ENCODE data around the gene AGBL4.
"Not testable (repeated sequence)": the region's sequence is repeated elsewhere in the genome, so short reads cannot be mapped to it uniquely, and the experiment has no call there.

AGBL4 gene

GRCh38 chr1:50023292-50024159, at the start of gene AGBL4:
AGBL4 (minus strand) TSS chr1:50023954.
- peak; percentile 71 to 81 for DNase-seq

DNA sequence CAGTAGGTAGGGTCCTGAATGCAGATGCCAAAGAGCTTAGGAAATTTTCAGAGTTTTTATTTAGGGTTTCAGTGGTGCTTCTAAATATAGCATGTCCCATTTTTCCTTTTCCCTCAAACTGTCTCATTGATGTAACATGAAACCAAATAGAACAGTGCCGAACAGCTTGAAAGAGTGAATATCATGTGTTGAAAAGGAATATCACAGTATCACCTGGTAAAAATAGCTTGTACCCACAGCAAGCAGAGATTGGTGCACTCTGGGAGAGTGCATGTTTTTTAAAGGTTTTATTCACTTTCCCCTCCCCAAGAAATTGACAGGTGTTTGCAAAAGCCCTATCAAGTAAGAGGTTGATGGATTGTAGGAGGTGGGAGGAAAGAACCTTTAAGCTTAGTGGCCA, 43.1 kb upstream of the AGBL4 start:
- no peak for DNase-seq

DNA sequence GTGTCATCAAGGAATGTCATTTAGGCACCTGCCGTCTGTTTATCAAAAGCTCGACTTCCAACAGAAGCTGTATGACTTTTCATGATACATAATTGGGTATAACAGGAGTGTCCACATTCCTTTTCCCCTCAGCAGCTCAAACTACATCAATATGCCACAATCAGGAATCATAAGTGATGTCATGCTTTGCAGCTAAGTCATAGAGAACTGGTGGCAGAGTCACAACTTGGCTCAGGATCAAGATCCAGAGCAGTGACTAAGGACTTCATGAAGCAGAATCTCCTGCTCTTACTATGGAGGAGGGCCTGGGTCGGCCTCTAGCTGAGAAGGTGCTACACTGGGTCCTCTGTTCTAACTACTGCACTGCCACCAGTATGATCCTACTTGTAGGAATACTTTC, 36.5 kb upstream of the AGBL4 start:
- no peak for DNase-seq

GRCh38 chr1:50048791-50049190, 25.0 kb upstream of the AGBL4 start:
- no peak for DNase-seq

DNA sequence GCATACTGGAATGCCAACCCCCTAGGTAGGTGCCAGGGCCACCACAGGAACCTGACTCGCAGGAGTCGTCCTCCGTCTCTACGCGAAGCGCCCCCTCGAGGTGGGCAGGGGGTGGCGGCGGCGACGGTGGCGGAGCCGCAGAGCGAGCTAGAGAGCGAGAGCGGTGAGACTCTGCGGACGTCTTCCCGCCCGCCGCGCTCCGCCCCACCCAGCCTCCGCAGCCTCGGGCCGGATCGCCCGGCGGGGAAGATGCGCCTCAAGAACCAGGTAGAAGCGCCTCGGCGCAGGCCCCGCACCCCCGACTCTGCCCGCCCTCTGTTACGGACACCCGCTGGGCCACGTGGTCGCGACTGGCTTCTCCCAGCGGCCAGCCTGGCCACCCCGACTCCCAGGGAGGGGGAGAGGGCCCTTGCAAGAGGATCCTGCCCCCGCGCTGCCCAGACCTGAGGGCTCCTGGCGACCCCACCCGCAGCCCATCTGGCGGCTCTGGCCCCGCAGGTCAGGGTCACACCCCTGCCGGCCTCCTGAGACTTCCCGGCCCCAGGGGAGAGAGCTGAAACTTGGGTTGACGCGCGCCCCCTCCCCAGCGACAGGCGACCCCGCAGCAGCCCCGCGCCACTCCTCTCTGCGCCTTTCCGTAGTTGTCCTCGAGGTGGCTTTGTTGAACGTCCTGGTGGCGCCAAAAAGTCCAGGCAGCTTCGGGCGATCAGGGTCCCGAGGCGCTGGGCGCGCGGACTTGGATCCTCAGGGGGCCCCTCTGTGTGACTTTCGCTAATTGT, 24.4 kb upstream of the AGBL4 start:
- DNase-seq, result no peak

GRCh38 chr1:50038237-50038809, 14.6 kb upstream of the AGBL4 start:
- DNase-seq, result no peak

- no peak for DNase-seq
Observed at GRCh38 chr1:50027794-50028193, 4.0 kb upstream of the AGBL4 start.

DNA sequence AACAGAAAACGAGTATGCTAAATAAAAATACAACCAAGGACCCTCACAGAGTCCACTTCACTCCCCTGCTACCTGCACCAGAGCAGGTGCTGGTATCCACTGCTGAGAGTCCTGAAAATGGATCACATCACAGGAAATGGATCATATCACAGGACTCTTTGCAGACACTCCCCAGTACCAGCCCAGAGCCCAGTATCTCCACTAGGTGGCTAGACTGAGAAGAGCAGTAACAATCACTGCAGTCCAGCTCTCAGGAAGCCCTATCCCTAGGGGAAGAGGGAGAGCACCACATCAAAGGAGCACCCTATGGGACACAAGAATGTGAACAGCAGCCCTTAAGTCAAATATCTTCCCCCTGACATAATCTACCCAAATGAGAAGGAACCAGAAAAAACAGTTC, 28.0 kb downstream of the AGBL4 start:
- DNase-seq, result no peak

DNA sequence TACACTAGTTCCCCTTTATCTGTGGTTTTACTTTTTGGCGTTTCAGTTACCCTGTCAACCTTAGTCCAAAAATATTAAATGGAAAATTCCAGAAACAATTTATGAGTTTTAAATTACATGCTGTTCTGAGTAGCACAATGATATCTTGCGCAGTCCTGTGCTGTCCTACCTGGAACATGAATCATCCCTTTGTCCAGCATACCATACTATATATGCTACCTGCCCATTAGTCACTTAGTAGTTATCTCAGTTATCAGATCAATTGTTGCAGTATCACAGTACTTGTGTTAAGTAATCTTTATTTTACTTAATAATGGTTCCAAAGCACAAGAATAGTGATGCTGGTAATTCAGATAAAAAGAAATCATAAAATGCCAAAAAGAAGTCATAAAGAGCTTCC, 52.7 kb downstream of the AGBL4 start:
- DNase-seq, result no peak

- DNase-seq, result no peak
Observed at GRCh38 chr1:49951385-49951784, 72.4 kb downstream of the AGBL4 start.

- DNase-seq, result not testable (repeated sequence)
Observed at GRCh38 chr1:49915301-49915700, 108.5 kb downstream of the AGBL4 start.

- DNase-seq, result no peak
Observed at GRCh38 chr1:49906365-49906764, 117.4 kb downstream of the AGBL4 start.

GRCh38 chr1:49864581-49864980, 159.2 kb downstream of the AGBL4 start:
- no peak for DNase-seq

GRCh38 chr1:49854741-49855140, 169.0 kb downstream of the AGBL4 start:
- no peak for DNase-seq

DNA sequence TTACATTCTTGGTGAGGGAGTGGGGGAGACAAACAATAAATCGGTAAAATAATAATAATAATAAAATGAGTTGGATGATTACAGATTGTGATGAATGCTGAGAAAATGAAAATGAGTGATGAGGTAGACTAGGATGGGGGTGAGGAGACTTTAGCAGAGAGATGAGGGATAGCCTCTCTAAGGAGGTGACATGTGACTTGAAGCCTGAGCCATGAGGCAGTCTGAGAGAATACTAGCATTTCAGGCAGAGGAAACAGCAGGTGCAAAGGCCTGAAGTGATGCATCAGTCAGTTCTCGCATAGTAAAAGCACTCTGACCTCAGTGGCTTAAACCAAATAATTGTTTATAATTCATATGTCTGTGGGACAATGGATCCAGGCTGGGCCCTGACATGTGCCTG, 181.2 kb downstream of the AGBL4 start:
- no peak for DNase-seq

DNA sequence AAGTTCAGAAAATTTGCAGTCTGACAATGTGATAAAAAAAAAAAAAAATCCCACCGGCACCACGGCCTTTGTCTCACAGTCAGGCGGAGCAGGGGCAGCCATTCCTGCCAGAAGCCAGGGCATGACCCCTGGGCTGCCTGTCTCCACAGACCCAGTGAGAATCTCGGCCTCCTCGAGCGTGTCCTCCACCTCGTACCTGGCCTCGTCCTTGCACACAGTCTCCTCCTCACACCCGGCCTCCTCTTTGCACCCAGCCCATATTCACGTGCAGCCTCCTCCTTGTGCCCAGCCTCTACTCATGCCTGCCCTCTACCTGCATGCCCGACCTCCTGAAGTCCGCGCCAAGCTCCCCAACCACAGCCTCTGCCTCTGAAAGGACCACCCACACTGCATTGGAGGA, 182.0 kb downstream of the AGBL4 start:
- DNase-seq, result no peak

GRCh38 chr1:49824261-49824660, 199.5 kb downstream of the AGBL4 start:
- no peak for DNase-seq

GRCh38 chr1:49817681-49818080, 206.1 kb downstream of the AGBL4 start:
- DNase-seq, result no peak

DNA sequence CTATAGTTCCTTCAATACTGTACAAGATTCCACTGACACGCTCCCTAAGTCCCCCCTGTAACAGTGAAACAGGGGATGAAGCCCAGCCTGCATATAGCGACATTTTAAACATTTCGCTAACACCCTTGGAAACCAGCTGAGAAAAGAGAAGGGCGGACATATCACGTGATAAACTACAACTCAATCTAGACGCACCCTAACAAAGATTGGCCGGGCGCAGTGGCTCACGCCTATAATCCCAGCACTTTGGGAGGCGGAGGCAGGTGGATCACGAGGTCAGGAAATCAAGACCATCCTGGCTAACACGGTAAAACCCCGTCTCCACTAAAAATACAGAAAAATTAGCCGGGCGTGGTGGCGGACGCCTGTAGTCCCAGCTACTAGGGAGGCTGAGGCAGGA, 236.7 kb downstream of the AGBL4 start:
- not testable (repeated sequence) for DNase-seq

DNA sequence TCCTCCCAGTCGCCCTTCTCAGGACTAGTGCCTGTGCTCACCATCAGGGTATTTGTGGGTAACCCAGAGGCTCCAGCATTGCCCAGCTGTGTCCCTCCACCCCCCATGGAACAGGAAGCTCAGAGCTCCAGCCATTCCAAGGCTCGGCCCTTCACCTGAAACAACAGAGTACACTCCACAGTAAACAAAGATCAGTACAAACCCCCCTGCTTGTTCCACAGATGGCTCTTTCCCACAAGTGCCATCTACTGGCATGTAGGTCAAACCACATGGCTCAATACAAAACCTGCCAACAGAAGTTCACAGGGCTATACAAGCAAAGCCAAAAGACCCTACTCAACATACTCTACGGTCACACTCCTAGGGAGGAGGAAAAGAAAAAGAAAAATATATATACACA, 258.7 kb downstream of the AGBL4 start:
- DNase-seq, result no peak

DNA sequence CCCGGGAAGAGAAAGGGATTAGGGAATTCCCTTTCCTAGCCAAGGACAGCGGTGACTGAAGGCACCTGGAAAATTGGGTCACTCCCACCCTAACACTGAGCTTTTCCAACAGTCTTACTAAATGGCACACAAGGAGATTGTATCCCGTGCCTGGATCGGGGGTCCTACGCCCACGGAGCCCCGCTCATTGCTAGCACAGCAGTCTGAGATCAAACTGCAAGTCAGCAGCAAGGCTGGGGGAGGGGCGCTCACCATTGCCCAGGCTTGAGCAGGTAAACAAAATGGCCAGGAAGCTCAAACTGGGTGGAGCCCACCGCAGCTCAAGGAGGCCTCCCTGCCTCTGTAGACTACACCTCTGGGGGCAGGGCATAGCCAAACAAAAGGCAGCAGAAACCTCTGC, 285.6 kb downstream of the AGBL4 start:
- DNase-seq, result not testable (repeated sequence)

DNA sequence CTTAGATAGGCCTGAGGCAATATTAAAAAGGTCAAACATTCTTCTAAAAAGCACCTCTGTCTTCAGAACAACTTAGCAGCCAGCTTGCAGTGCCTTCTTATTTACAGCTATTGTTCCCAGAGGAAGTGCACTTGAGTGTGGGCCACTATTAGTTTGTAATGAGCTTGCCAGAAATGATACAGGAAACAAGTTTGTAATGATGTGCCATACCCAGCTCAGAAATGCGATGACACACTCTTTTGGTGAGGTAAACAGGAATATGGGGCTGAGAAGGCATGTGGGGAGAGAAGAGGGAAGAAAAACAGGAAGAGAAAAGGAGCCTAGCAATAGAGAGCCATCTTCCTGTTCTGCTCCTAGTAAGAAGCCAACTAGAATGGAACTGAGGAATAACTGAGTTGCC, 295.4 kb downstream of the AGBL4 start:
- no peak for DNase-seq

GRCh38 chr1:49723662-49724061, 300.1 kb downstream of the AGBL4 start:
- DNase-seq, result no peak
